ENCODE measurements around the gene RAB7A.

GRCh38 chr3:128818186-128818787 lies 92.3 kb downstream of the RAB7A start:
- TF ChIP-seq CTCF (conservative IDR thresholded peaks at IDR 0.05; ENCODE audit: low read depth, low read length) (no peak), EZH2 (IDR thresholded peaks at IDR 0.05; ENCODE audit: borderline replicate concordance, low read depth, low read length, poor library complexity, severe bottlenecking) (no peak)
